ENCODE data around the gene FEM1A.

GRCh38 chr19:4773047-4773640, 18.4 kb upstream of the FEM1A start:
- TF ChIP-seq CTCF (conservative IDR thresholded peaks at IDR 0.05 in 1 of 2, IDR thresholded peaks at IDR 0.05 in 1 of 2; ENCODE audit: low read depth in 1 of 2, low read length in 2 of 2): no peak
- no peak for TF ChIP-seq EZH2 (IDR thresholded peaks at IDR 0.05; ENCODE audit: low read length, missing control alignments)
